SK-N-SH treated with all-trans-retinoic acid at 6 μM for 48 hours (cell line): Measurements from ENCODE around the gene PSG1.
"Not testable (repeated sequence)": the region's sequence is repeated elsewhere in the genome, so short reads cannot be mapped to it uniquely, and the experiment has no call there.

ENCODE experiments used
- CSDC2 ChIP-seq: fragments of 250-450 bp; sonication (Bioruptor Pico); IDR thresholded peaks from 2 replicates; pipeline ENCODE4 v1.5.0; 2020; ENCODE audit warnings: mild to moderate bottlenecking, moderate library complexity
- CSRNP3 ChIP-seq: fragments of 250-450 bp; sonication (Bioruptor Pico); IDR thresholded peaks from 2 replicates; pipeline ENCODE4 v1.5.1; 2021; ENCODE audit warnings: mild to moderate bottlenecking, moderate library complexity
- GLIS3 ChIP-seq: fragments of 250-450 bp; sonication (Bioruptor Pico); IDR thresholded peaks from 2 replicates; pipeline ENCODE4 v1.5.0; 2020; ENCODE audit warnings: mild to moderate bottlenecking, moderate library complexity
- ISL1 ChIP-seq: fragments of 250-450 bp; sonication (Bioruptor Pico); IDR thresholded peaks from 2 replicates; pipeline ENCODE4 v2.1.2; 2022; ENCODE audit warnings: mild to moderate bottlenecking, moderate library complexity
- OSR1 ChIP-seq: fragments of 250-450 bp; sonication (Bioruptor Pico); IDR thresholded peaks from 2 replicates; pipeline ENCODE4 v1.8.0; 2022; ENCODE audit warnings: moderate library complexity, mild to moderate bottlenecking, inconsistent platforms
- PATZ1 ChIP-seq: fragments of 250-450 bp; sonication (Bioruptor Pico); IDR thresholded peaks from 2 replicates; pipeline ENCODE4 v1.8.0; 2020; ENCODE audit warnings: mild to moderate bottlenecking, moderate library complexity, borderline replicate concordance
- POU6F1 ChIP-seq: fragments of 250-450 bp; sonication (Bioruptor Pico); IDR thresholded peaks from 2 replicates; pipeline ENCODE4 v1.8.0; 2021; ENCODE audit warnings: low read depth, mild to moderate bottlenecking, moderate library complexity, borderline replicate concordance
- PPARA ChIP-seq: fragments of 250-450 bp; sonication (Bioruptor Pico); IDR thresholded peaks from 2 replicates; pipeline ENCODE4 v1.5.0; 2020; ENCODE audit warnings: mild to moderate bottlenecking, borderline replicate concordance
- RARB ChIP-seq: fragments of 250-450 bp; sonication (Bioruptor Pico); IDR thresholded peaks from 2 replicates; pipeline ENCODE4 v1.8.0; 2021; ENCODE audit warnings: mild to moderate bottlenecking, moderate library complexity
- TCF4 ChIP-seq: fragments of 250-450 bp; sonication (Bioruptor Pico); IDR thresholded peaks from 2 replicates; pipeline ENCODE4 v1.8.0; 2021; ENCODE audit warnings: mild to moderate bottlenecking, moderate library complexity, borderline replicate concordance
- TOX ChIP-seq: fragments of 250-450 bp; sonication (Bioruptor Pico); IDR thresholded peaks from 2 replicates; pipeline ENCODE4 v1.8.0; 2021; ENCODE audit warnings: mild to moderate bottlenecking, moderate library complexity, borderline replicate concordance
- TSHZ2 ChIP-seq: fragments of 250-450 bp; sonication (Bioruptor Pico); IDR thresholded peaks from 2 replicates; pipeline ENCODE4 v1.5.0; 2020; ENCODE audit warnings: mild to moderate bottlenecking, moderate library complexity
- ZFP30 ChIP-seq: fragments of 450-650 bp; formaldehyde crosslinking; IDR thresholded peaks from 2 replicates; pipeline ENCODE4 v1.5.0; 2022; ENCODE audit warnings: mild to moderate bottlenecking, moderate library complexity
- ZNF70 ChIP-seq: fragments of 450-650 bp; formaldehyde crosslinking; IDR thresholded peaks from 2 replicates; pipeline ENCODE4 v1.5.0; 2020; ENCODE audit warnings: mild to moderate bottlenecking, moderate library complexity

- not testable (repeated sequence) for TF ChIP-seq ZNF70; TOX (CRISPR knock-in tag); PATZ1 (CRISPR knock-in tag); TCF4 (CRISPR knock-in tag); ZFP30 (CRISPR knock-in tag); RARB (CRISPR knock-in tag); GLIS3 (CRISPR knock-in tag); CSDC2 (CRISPR knock-in tag); POU6F1 (CRISPR knock-in tag); PPARA; ISL1 (CRISPR knock-in tag); OSR1 (CRISPR knock-in tag); TSHZ2 (CRISPR knock-in tag); CSRNP3 (CRISPR knock-in tag)
These were observed 32.2 kb upstream of the PSG1 start for GRCh38 chr19:42911731-42912130.
